HepG2 (cell line): Measurements from ENCODE around the gene APC2. TPM values are rescaled to one million over a fixed set of nuclear protein-coding genes. Genes with fewer than 3 reads are reported as not detected.

Experiments used
- ATAC-seq: fragments of 200-7000 bp; cut with Tn5 transposase; 3 replicates; pipeline ENCODE4 v1.9.1; 2020; ENCODE audit warnings: mild to moderate bottlenecking, moderate library complexity
- BruUV-seq: library from RNA; stranded (reverse); fragments of 400-500 nt; replicated peaks from 2 replicates; lab custom pipeline; 2021; lab: Mats Ljungman, UMichigan
- CTCF ChIA-PET: fragments of 300-600 bp; formaldehyde crosslinking; extraction: SDS; loops from one replicate; lab custom pipeline; 2021; ENCODE audit warnings: low total read pairs, inconsistent platforms, low intra/inter-chr PET ratio; lab: Yijun Ruan, JAX
- POLR2A ChIA-PET: fragments of 350-600 bp; sonication (Branson Sonifier 250); formaldehyde crosslinking; loops from one replicate; lab custom pipeline; 2020; ENCODE audit warnings: antibody characterized with exemption, inconsistent platforms; lab: Yijun Ruan, JAX
- DNase-seq: peaks from one replicate; pipeline ENCODE4 v3.0.0-alpha.2; 2015; ENCODE audit warnings: low spot score
- FAIRE-seq: peaks from 3 replicates; lab custom pipeline; 2011; peaks lifted over from hg19 to GRCh38; lab: Jason Lieb, UNC
- H2AFZ ChIP-seq: one replicate; pipeline ENCODE4 v1.6.1; 2011; ENCODE audit warnings: low read length, inconsistent platforms
- H3K27ac ChIP-seq: fragments of 300-600 bp; 3 replicates; pipeline ENCODE4 v1.8.0; 2011; ENCODE audit warnings: mixed run types, mild to moderate bottlenecking, mixed read lengths, low read length, inconsistent platforms; ENCODE audit not compliant: insufficient read depth; ENCODE audit errors: extremely low read length
- H3K27me3 ChIP-seq, 2 experiments: fragments of 200-600 bp in 1 of 2; 2 replicates in 1 of 2; 3 replicates in 1 of 2; pipeline versions ENCODE4 v1.6.0 to v1.8.0; 2011; ENCODE audit warnings: low read length in 2 of 2, mild to moderate bottlenecking in 2 of 2, moderate library complexity in 2 of 2, inconsistent platforms in 1 of 2; ENCODE audit not compliant: insufficient read depth in 2 of 2, control insufficient read depth in 1 of 2
- H3K36me3 ChIP-seq, 2 experiments: fragments of 200-600 bp in 1 of 2; replicated peaks in 1 of 2; 2 replicates in 1 of 2; 3 replicates in 1 of 2; pipeline versions ENCODE4 v1.5.1 to v1.8.0; 2011; ENCODE audit warnings: low read length in 2 of 2, inconsistent platforms in 1 of 2; ENCODE audit not compliant: insufficient read depth in 2 of 2, control insufficient read depth in 1 of 2
- H3K4me1 ChIP-seq: 2 replicates; pipeline ENCODE4 v1.5.1; 2012; ENCODE audit warnings: low read length, inconsistent platforms; ENCODE audit not compliant: insufficient read depth
- H3K4me2 ChIP-seq: 2 replicates; pipeline ENCODE4 v1.6.0; 2011; ENCODE audit warnings: low read depth, low read length, inconsistent platforms
- H3K4me3 ChIP-seq, 3 experiments: fragments of 200-600 bp in 1 of 3; sonication (generic), shearing (Covaris generic) in 1 of 3; replicated peaks in 1 of 3; 2 replicates each; pipeline ENCODE4 v1.5.1; 2011 to 2016; ENCODE audit warnings: low read length in 3 of 3, inconsistent platforms in 2 of 3, low read depth in 2 of 3, mild to moderate bottlenecking in 2 of 3, control low read depth in 1 of 3, mixed read lengths in 1 of 3; ENCODE audit not compliant: insufficient read depth in 1 of 3
- H3K79me2 ChIP-seq: one replicate; pipeline ENCODE4 v1.6.1; 2011; ENCODE audit warnings: low read length, inconsistent platforms; ENCODE audit not compliant: insufficient read depth
- H3K9ac ChIP-seq: 2 replicates; pipeline ENCODE4 v1.6.0; 2011; ENCODE audit warnings: mild to moderate bottlenecking, low read depth, low read length, inconsistent platforms; ENCODE audit not compliant: insufficient read depth
- H3K9me3 ChIP-seq: 2 replicates; pipeline ENCODE4 v1.5.1; 2012; ENCODE audit warnings: mild to moderate bottlenecking, low read length
- H4K20me1 ChIP-seq: 2 replicates; pipeline ENCODE4 v1.6.0; 2011; ENCODE audit warnings: inconsistent platforms, mild to moderate bottlenecking, low read length, moderate library complexity; ENCODE audit not compliant: insufficient read depth
- AGO2 ChIP-seq: fragments of 200-400 bp; formaldehyde crosslinking; optimal IDR thresholded peaks from 2 replicates; pipeline ENCODE3; 2017; ENCODE audit warnings: mild to moderate bottlenecking, low read depth, low read length, moderate library complexity
- FOXK1 ChIP-seq: sonication (generic); formaldehyde crosslinking; IDR thresholded peaks from 2 replicates; pipeline ENCODE4 v1.4.0; 2020; ENCODE audit warnings: low read depth, missing genetic modification reagents, borderline replicate concordance
- HMG20A ChIP-seq: IDR thresholded peaks from 2 replicates; pipeline ENCODE4 v1.6.1; 2016; ENCODE audit warnings: borderline replicate concordance
- MTERF4 ChIP-seq: sonication (generic); formaldehyde crosslinking; IDR thresholded peaks from 2 replicates; pipeline ENCODE4 v1.8.0; 2023; ENCODE audit warnings: mild to moderate bottlenecking, missing genetic modification reagents
- POGZ ChIP-seq: sonication (generic); formaldehyde crosslinking; IDR thresholded peaks from 2 replicates; pipeline ENCODE4 v1.4.0; 2020; ENCODE audit warnings: mild to moderate bottlenecking, missing genetic modification reagents
- POLR2A ChIP-seq, 2 experiments: IDR thresholded peaks; 2 replicates each; pipeline ENCODE4 v1.6.1; 2011; ENCODE audit warnings: low read depth in 2 of 2, low read length in 2 of 2, mild to moderate bottlenecking in 1 of 2, moderate library complexity in 1 of 2; ENCODE audit not compliant: insufficient read depth in 1 of 2
- RBFOX2 ChIP-seq: fragments of 200-400 bp; formaldehyde crosslinking; IDR thresholded peaks from 2 replicates; pipeline ENCODE4 v1.6.1; 2017; ENCODE audit warnings: low read depth, mild to moderate bottlenecking, low read length
- SIX4 ChIP-seq: sonication (generic); formaldehyde crosslinking; IDR thresholded peaks from 2 replicates; pipeline ENCODE4 v1.4.0; 2020; ENCODE audit warnings: missing genetic modification reagents
- YEATS2 ChIP-seq: sonication (generic); formaldehyde crosslinking; IDR thresholded peaks from 2 replicates; pipeline ENCODE4 v1.4.0; 2020; ENCODE audit warnings: missing genetic modification reagents, borderline replicate concordance
- WGBS: methylation state at CpG from one replicate; pipeline ENCODE4 v1.1.6; 2017; ENCODE audit warnings: low lambda C conversion rate; 5-methylcytosine and 5-hydroxymethylcytosine counted together
- in situ Hi-C: cut with HindIII; loops from 2 replicates; pipeline ENCODE4 v1.10.0; 2017; ENCODE audit warnings: low pct_unique_long_range_greater_than_20kb; ENCODE audit not compliant: extremely low pct_ligation_motif_present
- intact Hi-C: fragments of 100-400 bp; cut with micrococcal nuclease; formaldehyde crosslinking; loops from one replicate; pipeline ENCODE4 v1.10.0; 2022; ENCODE audit not compliant: unreplicated experiment
- polyA plus RNA-seq, 8 experiments: library from polyadenylated mRNA; depleted of rRNA in 3 of 8; stranded (reverse) in 7 of 8; unstranded in 1 of 8; fragments of >200 nt; fragmentation: Illumina TruSeq in 4 of 8; extraction: Trizol in 4 of 8; gene quantifications; 2 replicates each; pipeline versions ENCODE4 v1.2.1 to v1.2.3, GENCODE V29; 2011 to 2016; ENCODE audit warnings: low read depth in 4 of 8, missing spikeins in 1 of 8, mixed read lengths in 1 of 8; ENCODE audit not compliant: insufficient read depth in 1 of 8
- total RNA-seq, 5 experiments: library from RNA; depleted of rRNA; stranded (reverse); fragments of >200 nt; fragmentation: Illumina TruSeq; extraction: Trizol; gene quantifications; 2 replicates each; pipeline ENCODE4 v1.2.3, GENCODE V29; 2016; ENCODE audit warnings: low read depth in 1 of 5

The APC2 gene
- total and polyA plus RNA-seq, 2 of the 13 experiments (the other 11 are each of a cell fraction or from before 2014, with no cell fraction given) = 0.08 to 0.22 TPM

GRCh38 chr19:1412323-1412923, 37.5 kb upstream of the APC2 start:
- Histone ChIP-seq H3K9ac (no peak overlapping the region), H3K4me3 (no peak overlapping the region), H2AFZ (no peak overlapping the region), H3K79me2 (peaks cover 90% of the 10 kb centered on the region), H3K9me3 (no peaks in the 10 kb centered on the region), H3K36me3 (peaks cover 5 to 33% of the 10 kb centered on the region in 2 experiments), H3K27me3 (no peaks in the 10 kb centered on the region; a peak in 1 of 5 replicates), H3K4me2 (no peak overlapping the region), H3K4me1 (peaks cover 73% of the 10 kb centered on the region), H3K27ac (no peak overlapping the region), H4K20me1 (peaks cover 86% of the 10 kb centered on the region)
- 90% methylated on average over 12 of the region's 21 CpGs for WGBS
- ChIA-PET POLR2A (interaction anchor here (1.2 to 1.3 kb wide), 2 partner anchors 11 to 12 kb away, joined by 3 read pairs; no protein-coding TSS in a partner anchor), CTCF (no interaction called here)
- intact Hi-C loops = no loop called here
- FAIRE-seq (no peak), DNase-seq (no peak), ATAC-seq (no peak)
- in situ Hi-C loops = no loop called here
- BruUV-seq = no TSS peak
- TF ChIP-seq YEATS2 (CRISPR knock-in tag) (no peak), AGO2 (peak; percentile 7), POLR2A (IDR thresholded peaks at IDR 0.05; ENCODE audit: insufficient read depth in 1 of 2, low read depth in 2 of 2, low read length in 2 of 2) (0 out of 4 replicates have a peak, but pooled peaks of 1 of the 2 experiments have one; percentile 20), RBFOX2 (peak; percentile 40; the same call in 1 of the 2 replicates), MTERF4 (no peak), FOXK1 (CRISPR knock-in tag) (no peak), SIX4 (CRISPR knock-in tag) (no peak), HMG20A (CRISPR knock-in tag) (no peak), POGZ (CRISPR knock-in tag) (no peak)
